ENCODE data around the gene ATP11A.

The ATP11A gene

DNA sequence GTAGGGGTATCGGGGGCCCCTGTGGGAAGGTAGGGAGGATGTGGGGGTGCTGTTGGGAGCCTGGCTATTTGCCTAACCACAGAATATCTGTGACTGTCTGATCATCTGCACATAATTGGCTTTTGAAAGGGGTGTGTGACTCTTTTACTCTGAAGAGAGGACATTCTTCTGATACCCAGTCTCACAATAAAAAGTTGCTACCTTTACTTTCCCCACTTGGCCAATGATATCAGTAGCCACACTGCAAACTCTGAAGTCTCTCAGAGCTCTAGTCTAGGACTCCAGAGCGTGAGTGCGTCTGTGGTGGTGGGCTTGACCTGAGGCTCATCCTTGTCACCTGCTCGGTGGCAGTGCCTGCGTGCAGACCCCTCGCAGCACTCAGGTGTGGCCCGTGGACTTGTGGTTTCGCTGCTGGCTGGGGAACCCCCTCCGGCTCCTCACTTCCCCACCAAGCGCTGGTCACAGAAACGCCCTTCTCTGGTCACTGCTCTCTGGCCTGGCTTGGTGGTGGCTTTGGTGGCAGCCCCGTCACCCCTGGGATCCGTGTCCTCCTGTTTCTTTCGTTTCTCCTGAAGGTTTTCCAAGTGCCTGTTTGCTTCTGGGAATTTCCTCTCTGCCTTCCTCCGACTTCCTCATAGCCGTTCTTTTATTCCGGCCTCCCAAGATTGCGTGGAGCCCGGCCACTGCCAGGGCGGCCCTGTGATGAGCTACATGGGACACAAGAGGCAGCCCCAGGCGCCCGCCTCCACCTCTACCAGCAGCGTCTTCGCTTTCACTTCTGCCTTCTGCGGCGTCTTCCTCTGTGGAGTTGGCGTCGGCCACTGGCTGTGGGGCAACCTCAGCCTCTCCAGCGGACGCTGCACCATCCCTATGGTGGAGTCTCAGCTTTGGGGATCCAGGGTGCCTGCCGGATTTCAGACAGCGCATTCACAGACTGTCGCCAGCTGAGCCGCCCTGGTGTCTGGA is 78.0 kb downstream of the ATP11A start:
- no peak for DNase-seq (ENCODE audit: low read depth)
- TF ChIP-seq, protein P1, sequence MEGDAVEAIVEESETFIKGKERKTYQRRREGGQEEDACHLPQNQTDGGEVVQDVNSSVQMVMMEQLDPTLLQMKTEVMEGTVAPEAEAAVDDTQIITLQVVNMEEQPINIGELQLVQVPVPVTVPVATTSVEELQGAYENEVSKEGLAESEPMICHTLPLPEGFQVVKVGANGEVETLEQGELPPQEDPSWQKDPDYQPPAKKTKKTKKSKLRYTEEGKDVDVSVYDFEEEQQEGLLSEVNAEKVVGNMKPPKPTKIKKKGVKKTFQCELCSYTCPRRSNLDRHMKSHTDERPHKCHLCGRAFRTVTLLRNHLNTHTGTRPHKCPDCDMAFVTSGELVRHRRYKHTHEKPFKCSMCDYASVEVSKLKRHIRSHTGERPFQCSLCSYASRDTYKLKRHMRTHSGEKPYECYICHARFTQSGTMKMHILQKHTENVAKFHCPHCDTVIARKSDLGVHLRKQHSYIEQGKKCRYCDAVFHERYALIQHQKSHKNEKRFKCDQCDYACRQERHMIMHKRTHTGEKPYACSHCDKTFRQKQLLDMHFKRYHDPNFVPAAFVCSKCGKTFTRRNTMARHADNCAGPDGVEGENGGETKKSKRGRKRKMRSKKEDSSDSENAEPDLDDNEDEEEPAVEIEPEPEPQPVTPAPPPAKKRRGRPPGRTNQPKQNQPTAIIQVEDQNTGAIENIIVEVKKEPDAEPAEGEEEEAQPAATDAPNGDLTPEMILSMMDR (conservative IDR thresholded peaks at IDR 0.05; ENCODE audit: low read depth, low read length) = no peak
- H3K4me3 ChIP-seq (ENCODE audit: low read length) = no peak overlapping the region

DNA sequence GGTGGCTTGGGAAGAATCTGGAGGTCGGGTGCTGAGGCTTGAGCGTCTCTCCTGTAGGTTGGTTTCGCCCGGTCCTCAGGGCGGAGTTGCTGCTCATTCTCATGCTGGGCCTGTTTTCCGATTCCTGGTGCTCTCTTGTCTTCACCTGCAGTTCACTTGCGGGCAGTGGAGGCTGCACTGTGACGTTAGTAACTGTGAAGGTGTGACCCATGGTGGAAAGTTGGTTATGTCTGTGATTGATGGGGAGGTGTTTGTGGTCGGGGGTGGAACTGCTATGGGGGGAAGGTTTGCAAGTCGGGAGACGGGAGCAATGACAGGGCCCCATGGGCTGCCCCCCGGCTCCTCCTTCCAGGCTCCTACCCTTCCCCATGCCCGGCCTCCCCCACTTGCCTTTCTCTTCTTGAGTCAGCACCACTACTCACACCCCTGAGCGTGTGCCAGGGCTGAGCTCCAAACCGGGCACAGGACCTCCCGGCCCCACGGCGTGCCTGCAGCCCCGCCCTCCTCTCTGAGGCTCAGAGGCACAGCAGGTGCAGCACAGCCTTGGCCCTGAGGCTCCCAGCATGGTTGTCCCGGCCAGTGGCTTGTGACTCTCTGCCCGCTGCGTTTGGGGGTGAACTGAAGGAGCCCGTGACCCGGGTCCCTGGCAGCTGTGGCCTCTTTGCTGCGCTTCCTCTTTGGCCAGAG is 79.1 kb downstream of the ATP11A start:
- H3K4me3 ChIP-seq (ENCODE audit: low read length) = no peak overlapping the region
- DNase-seq (ENCODE audit: low read depth) = no peak
- TF ChIP-seq, protein P1 (conservative IDR thresholded peaks at IDR 0.05; ENCODE audit: low read depth, low read length) = no peak

DNA sequence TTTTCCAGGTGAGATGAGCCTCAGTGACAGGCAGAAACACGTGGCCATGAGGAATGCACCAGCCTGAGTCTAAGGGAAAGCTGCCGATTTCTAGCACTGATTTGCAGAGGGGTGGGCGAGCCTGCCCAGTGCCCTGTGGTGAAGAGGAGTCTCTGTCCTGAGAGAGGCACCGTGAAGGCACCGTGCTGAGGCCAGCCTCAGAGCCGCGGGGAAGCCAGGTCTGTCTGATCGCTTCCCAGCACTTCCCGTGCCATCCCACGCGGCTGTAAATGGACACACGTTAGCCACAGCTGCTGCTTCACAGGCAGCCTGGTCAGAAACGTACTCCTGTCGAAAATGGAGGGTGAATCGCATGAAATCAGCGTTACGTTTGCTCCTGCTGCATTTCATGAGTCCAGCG is 79.8 kb downstream of the ATP11A start:
- no peak for DNase-seq (ENCODE audit: low read depth)
- H3K4me3 ChIP-seq (ENCODE audit: low read length) = no peak overlapping the region
- TF ChIP-seq, protein P1 (conservative IDR thresholded peaks at IDR 0.05; ENCODE audit: low read depth, low read length) = no peak

DNA sequence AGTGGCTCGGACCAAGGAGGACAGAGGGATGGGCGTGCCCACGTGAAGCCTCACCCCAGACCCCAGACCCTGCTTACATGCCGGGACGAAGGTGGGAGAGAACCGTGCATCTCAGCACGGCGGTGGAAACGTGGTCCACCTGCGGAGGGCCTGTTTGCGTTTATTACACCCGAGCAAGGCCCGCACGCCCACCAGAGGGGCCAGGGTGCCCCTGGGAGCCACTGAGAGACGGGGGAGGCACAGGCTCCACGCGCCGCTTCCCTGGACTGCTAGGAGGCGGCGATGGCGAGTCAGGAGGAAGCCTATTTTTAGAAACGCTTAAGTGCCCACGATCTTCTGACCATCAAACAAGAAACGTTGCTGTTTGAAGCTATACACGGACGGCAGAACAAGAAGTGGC is 80.7 kb downstream of the ATP11A start:
- H3K4me3 ChIP-seq (ENCODE audit: low read length) = no peak overlapping the region
- DNase-seq (ENCODE audit: low read depth) = no peak
- TF ChIP-seq, protein P1 (conservative IDR thresholded peaks at IDR 0.05; ENCODE audit: low read depth, low read length) = no peak

DNA sequence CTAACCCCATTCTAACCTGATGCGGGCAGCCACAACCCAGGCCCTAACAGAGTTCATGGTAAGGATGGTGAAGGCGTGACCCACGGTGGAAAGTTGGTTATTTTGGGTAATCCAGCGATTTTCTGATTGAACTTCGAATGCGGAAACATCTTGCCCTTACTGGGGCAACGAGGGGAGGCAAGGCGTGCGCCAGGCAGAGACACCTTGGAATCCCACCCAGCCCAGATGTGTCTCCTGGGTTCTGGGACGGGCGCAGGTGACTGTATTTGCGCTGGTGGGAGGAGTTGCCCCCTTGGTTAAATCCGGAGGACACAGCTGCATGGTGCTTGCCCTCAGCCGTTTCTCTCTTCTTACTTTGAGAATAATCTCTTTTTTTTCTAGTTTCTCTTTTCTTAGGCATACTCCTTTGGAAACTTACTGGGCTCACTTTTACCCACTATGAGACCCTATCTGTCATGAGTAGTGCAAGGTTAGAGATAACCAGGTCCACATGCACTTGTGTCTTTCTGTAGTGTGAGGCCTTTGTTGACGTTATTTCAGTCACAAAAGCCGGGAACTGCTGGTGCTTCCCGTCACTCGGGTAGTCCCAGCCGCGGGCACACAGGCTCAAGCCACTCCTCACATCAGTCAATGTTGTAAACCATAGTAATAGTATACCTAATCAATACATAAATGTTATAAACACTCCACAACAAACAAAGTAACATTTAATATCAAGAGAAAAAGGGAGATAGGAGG is 81.5 kb downstream of the ATP11A start:
- TF ChIP-seq, protein P1 (conservative IDR thresholded peaks at IDR 0.05; ENCODE audit: low read depth, low read length) = no peak
- no peak for DNase-seq (ENCODE audit: low read depth)
- no peak overlapping the region for H3K4me3 ChIP-seq (ENCODE audit: low read length)

DNA sequence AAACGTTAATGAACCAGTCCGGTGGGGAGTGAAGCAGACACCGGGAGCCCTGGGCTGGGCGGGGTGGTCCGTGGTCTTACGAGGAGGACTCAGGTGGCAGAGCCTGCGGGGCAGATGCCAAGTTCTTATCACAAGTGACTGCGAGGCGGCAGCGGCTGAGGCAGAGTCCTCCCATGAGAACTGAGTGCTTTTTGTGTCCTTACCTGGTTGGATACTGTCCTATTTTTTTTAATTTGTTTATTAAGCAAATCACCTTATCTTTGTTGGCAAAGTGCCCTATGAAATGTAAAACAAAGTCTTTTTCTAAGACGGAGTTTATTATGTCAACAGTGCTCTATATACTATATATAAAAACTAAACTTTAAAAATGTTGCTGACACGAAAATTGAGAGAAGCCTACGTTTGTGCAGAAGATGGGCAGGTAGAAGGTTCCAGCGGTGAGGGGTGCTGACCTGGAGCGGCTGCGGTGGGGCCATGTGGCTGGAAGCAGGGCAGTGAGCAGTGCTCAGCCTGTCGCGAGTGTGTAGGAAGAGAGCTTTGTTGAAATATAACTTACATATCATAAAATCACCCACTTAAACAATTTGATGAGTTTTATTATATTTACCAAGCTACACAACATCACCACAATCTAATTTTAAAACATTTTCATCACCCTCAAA is 82.2 kb downstream of the ATP11A start:
- DNase-seq (ENCODE audit: low read depth) = no peak
- H3K4me3 ChIP-seq (ENCODE audit: low read length) = no peak overlapping the region
- TF ChIP-seq, protein P1 (conservative IDR thresholded peaks at IDR 0.05; ENCODE audit: low read depth, low read length) = no peak

All from retinal pigment epithelial cell (primary cell).